ENCODE data around the gene FHOD3.

FHOD3 gene

GRCh38 chr18:36321658-36322407, 24.3 kb downstream of the FHOD3 start:
- no peak for DNase-seq (ENCODE audit: extremely low read depth in 1 of 2, low read depth in 1 of 2)

GRCh38 chr18:36322408-36322728, 24.9 kb downstream of the FHOD3 start:
- no peak for DNase-seq (ENCODE audit: extremely low read depth in 1 of 2, low read depth in 1 of 2)

GRCh38 chr18:36322734-36323133, 25.2 kb downstream of the FHOD3 start:
- no peak for DNase-seq (ENCODE audit: extremely low read depth in 1 of 2, low read depth in 1 of 2)

GRCh38 chr18:36323421-36323820, 25.9 kb downstream of the FHOD3 start:
- no peak for DNase-seq (ENCODE audit: extremely low read depth in 1 of 2, low read depth in 1 of 2)

- no peak for DNase-seq (ENCODE audit: extremely low read depth in 1 of 2, low read depth in 1 of 2)
These were observed 28.3 kb downstream of the FHOD3 start for GRCh38 chr18:36325846-36326245.

GRCh38 chr18:36326771-36327170, 29.3 kb downstream of the FHOD3 start:
- no peak for DNase-seq (ENCODE audit: extremely low read depth in 1 of 2, low read depth in 1 of 2)

GRCh38 chr18:36327352-36328316, 30.1 kb downstream of the FHOD3 start:
- no peak for DNase-seq (ENCODE audit: extremely low read depth in 1 of 2, low read depth in 1 of 2)

GRCh38 chr18:36328385-36328858, 30.9 kb downstream of the FHOD3 start:
- DNase-seq (ENCODE audit: extremely low read depth in 1 of 2, low read depth in 1 of 2) = no peak

- DNase-seq (ENCODE audit: extremely low read depth in 1 of 2, low read depth in 1 of 2) = no peak
These were observed 31.4 kb downstream of the FHOD3 start for GRCh38 chr18:36328916-36329315.

GRCh38 chr18:36329684-36330434, 32.3 kb downstream of the FHOD3 start:
- no peak for DNase-seq (ENCODE audit: extremely low read depth in 1 of 2, low read depth in 1 of 2)

- DNase-seq (ENCODE audit: extremely low read depth in 1 of 2, low read depth in 1 of 2) = no peak
These were observed 33.0 kb downstream of the FHOD3 start for GRCh38 chr18:36330435-36331052.

GRCh38 chr18:36331521-36331971, 34.0 kb downstream of the FHOD3 start:
- DNase-seq (ENCODE audit: extremely low read depth in 1 of 2, low read depth in 1 of 2) = no peak

GRCh38 chr18:36333414-36333813, 35.9 kb downstream of the FHOD3 start:
- no peak for DNase-seq (ENCODE audit: extremely low read depth in 1 of 2, low read depth in 1 of 2)

- no peak for DNase-seq (ENCODE audit: extremely low read depth in 1 of 2, low read depth in 1 of 2)
These were observed 37.3 kb downstream of the FHOD3 start for GRCh38 chr18:36334798-36335197.

- DNase-seq (ENCODE audit: extremely low read depth in 1 of 2, low read depth in 1 of 2) = no peak
These were observed 38.2 kb downstream of the FHOD3 start for GRCh38 chr18:36335476-36336279.

GRCh38 chr18:36337679-36338402, 40.3 kb downstream of the FHOD3 start:
- no peak for DNase-seq (ENCODE audit: extremely low read depth in 1 of 2, low read depth in 1 of 2)

GRCh38 chr18:36338403-36338933, 41.0 kb downstream of the FHOD3 start:
- DNase-seq (ENCODE audit: extremely low read depth in 1 of 2, low read depth in 1 of 2) = no peak

- no peak for DNase-seq (ENCODE audit: extremely low read depth in 1 of 2, low read depth in 1 of 2)
These were observed 42.7 kb downstream of the FHOD3 start for GRCh38 chr18:36340246-36340645.

GRCh38 chr18:36341944-36342343, 44.4 kb downstream of the FHOD3 start:
- DNase-seq (ENCODE audit: extremely low read depth in 1 of 2, low read depth in 1 of 2) = no peak

Data from activated CD8-positive, alpha-beta memory T cell treated with anti-CD3 and anti-CD28 coated beads for 1 hour (primary cell).